HG02943 (cell line): ENCODE data around the gene BOD1L1.

Source experiments
- ATAC-seq: cut with Tn5 transposase; IDR thresholded peaks from one replicate; pipeline ENCODE4 v1.9.1; 2021; ENCODE audit warnings: mild to moderate bottlenecking, low read depth, moderate library complexity; ENCODE audit not compliant: unreplicated experiment

BOD1L1 gene

GRCh38 chr4:13527981-13528820, 99.3 kb downstream of the BOD1L1 start:
- ATAC-seq, result peak; percentile 82

- no peak for ATAC-seq
These were observed 100.1 kb downstream of the BOD1L1 start for GRCh38 chr4:13527192-13527980.

GRCh38 chr4:13526658-13527057, 100.9 kb downstream of the BOD1L1 start:
- no peak for ATAC-seq

- ATAC-seq, result no peak
These were observed 101.8 kb downstream of the BOD1L1 start for GRCh38 chr4:13525606-13526281.

- ATAC-seq, result no peak
These were observed 102.9 kb downstream of the BOD1L1 start for GRCh38 chr4:13524504-13525243.

GRCh38 chr4:13523591-13524503, 103.7 kb downstream of the BOD1L1 start:
- ATAC-seq, result no peak

GRCh38 chr4:13523105-13523477, 104.4 kb downstream of the BOD1L1 start:
- no peak for ATAC-seq

- ATAC-seq, result no peak
These were observed 105.0 kb downstream of the BOD1L1 start for GRCh38 chr4:13522282-13523104.

- no peak for ATAC-seq
These were observed 106.5 kb downstream of the BOD1L1 start for GRCh38 chr4:13521047-13521446.
